NB4 (cell line): Measurements from ENCODE around the gene HMG20B.

Experiments used
- POLR2A ChIP-seq: IDR thresholded peaks from 2 replicates; pipeline ENCODE4 v1.6.1; 2011; ENCODE audit warnings: mild to moderate bottlenecking; ENCODE audit not compliant: insufficient read length; ENCODE audit errors: extremely low read depth
- TF ChIP-seq, protein P1 (sequence below): IDR thresholded peaks from one replicate; pipeline ENCODE4 v1.5.1; 2012; ENCODE audit warnings: low read depth, low read length

DNA sequence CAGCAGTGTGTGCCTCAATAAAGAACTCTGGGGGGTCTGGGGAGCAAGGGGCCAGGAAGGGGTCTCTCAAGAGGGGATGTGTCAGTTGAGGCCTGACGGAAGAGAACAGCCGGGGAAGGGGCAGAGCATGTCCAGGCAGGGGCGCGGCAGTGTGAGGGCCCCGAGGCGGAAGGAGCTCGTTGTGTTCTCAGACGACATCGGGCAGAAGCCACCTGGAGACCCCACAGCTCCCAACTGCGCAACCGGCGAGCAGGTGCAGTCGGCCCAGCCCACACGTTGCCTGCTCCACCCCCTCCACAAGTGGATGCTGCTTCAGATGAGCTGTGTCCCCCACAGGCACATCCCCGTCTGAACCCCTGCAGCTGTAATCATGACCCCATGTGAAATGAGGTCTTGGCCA is 48.9 kb downstream of the HMG20B start:
- TF ChIP-seq, protein P1, sequence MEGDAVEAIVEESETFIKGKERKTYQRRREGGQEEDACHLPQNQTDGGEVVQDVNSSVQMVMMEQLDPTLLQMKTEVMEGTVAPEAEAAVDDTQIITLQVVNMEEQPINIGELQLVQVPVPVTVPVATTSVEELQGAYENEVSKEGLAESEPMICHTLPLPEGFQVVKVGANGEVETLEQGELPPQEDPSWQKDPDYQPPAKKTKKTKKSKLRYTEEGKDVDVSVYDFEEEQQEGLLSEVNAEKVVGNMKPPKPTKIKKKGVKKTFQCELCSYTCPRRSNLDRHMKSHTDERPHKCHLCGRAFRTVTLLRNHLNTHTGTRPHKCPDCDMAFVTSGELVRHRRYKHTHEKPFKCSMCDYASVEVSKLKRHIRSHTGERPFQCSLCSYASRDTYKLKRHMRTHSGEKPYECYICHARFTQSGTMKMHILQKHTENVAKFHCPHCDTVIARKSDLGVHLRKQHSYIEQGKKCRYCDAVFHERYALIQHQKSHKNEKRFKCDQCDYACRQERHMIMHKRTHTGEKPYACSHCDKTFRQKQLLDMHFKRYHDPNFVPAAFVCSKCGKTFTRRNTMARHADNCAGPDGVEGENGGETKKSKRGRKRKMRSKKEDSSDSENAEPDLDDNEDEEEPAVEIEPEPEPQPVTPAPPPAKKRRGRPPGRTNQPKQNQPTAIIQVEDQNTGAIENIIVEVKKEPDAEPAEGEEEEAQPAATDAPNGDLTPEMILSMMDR: no peak
- no peak for TF ChIP-seq POLR2A
